NCI-H128 (cell line): ENCODE measurements around the gene CEACAM5.
"Not testable (repeated sequence)": the region's sequence is repeated elsewhere in the genome, so short reads cannot be mapped to it uniquely, and the experiment has no call there.

Source experiments
- DNase-seq: peaks from one replicate; lab custom pipeline; 2025; ENCODE audit not compliant: unreplicated experiment; lab: John Stamatoyannopoulos, UW

The CEACAM5 gene

GRCh38 chr19:41700381-41701195, 7.8 kb upstream of the CEACAM5 start:
- no peak for DNase-seq

DNA sequence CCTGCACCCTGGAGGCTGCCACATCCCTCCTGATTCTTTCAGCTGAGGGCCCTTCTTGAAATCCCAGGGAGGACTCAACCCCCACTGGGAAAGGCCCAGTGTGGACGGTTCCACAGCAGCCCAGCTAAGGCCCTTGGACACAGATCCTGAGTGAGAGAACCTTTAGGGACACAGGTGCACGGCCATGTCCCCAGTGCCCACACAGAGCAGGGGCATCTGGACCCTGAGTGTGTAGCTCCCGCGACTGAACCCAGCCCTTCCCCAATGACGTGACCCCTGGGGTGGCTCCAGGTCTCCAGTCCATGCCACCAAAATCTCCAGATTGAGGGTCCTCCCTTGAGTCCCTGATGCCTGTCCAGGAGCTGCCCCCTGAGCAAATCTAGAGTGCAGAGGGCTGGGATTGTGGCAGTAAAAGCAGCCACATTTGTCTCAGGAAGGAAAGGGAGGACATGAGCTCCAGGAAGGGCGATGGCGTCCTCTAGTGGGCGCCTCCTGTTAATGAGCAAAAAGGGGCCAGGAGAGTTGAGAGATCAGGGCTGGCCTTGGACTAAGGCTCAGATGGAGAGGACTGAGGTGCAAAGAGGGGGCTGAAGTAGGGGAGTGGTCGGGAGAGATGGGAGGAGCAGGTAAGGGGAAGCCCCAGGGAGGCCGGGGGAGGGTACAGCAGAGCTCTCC, 6.9 kb upstream of the CEACAM5 start:
- no peak for DNase-seq

DNA sequence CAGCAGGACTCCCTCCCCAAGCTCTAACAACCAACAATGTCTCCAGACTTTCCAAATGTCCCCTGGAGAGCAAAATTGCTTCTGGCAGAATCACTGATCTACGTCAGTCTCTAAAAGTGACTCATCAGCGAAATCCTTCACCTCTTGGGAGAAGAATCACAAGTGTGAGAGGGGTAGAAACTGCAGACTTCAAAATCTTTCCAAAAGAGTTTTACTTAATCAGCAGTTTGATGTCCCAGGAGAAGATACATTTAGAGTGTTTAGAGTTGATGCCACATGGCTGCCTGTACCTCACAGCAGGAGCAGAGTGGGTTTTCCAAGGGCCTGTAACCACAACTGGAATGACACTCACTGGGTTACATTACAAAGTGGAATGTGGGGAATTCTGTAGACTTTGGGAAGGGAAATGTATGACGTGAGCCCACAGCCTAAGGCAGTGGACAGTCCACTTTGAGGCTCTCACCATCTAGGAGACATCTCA, 6.2 kb upstream of the CEACAM5 start:
- no peak for DNase-seq

- no peak for DNase-seq
Observed at GRCh38 chr19:41703602-41704293, 4.7 kb upstream of the CEACAM5 start.

GRCh38 chr19:41705393-41706174, 2.8 kb upstream of the CEACAM5 start:
- DNase-seq, result no peak

- no peak for DNase-seq
Observed at GRCh38 chr19:41706741-41707501, 1.5 kb upstream of the CEACAM5 start.

DNA sequence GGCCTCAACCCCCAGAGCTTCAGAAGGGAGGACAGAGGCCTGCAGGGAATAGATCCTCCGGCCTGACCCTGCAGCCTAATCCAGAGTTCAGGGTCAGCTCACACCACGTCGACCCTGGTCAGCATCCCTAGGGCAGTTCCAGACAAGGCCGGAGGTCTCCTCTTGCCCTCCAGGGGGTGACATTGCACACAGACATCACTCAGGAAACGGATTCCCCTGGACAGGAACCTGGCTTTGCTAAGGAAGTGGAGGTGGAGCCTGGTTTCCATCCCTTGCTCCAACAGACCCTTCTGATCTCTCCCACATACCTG, 969 bp upstream of the CEACAM5 start:
- DNase-seq, result no peak

DNA sequence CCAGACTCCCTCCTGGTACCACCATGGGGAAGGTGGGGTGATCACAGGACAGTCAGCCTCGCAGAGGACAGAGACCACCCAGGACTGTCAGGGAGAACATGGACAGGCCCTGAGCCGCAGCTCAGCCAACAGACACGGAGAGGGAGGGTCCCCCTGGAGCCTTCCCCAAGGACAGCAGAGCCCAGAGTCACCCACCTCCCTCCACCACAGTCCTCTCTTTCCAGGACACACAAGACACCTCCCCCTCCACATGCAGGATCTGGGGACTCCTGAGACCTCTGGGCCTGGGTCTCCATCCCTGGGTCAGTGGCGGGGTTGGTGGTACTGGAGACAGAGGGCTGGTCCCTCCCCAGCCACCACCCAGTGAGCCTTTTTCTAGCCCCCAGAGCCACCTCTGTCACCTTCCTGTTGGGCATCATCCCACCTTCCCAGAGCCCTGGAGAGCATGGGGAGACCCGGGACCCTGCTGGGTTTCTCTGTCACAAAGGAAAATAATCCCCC, 505 bp upstream of the CEACAM5 start:
- no peak for DNase-seq

- not testable (repeated sequence) for DNase-seq
Observed at GRCh38 chr19:41709516-41709915, 1.1 kb downstream of the CEACAM5 start.

DNA sequence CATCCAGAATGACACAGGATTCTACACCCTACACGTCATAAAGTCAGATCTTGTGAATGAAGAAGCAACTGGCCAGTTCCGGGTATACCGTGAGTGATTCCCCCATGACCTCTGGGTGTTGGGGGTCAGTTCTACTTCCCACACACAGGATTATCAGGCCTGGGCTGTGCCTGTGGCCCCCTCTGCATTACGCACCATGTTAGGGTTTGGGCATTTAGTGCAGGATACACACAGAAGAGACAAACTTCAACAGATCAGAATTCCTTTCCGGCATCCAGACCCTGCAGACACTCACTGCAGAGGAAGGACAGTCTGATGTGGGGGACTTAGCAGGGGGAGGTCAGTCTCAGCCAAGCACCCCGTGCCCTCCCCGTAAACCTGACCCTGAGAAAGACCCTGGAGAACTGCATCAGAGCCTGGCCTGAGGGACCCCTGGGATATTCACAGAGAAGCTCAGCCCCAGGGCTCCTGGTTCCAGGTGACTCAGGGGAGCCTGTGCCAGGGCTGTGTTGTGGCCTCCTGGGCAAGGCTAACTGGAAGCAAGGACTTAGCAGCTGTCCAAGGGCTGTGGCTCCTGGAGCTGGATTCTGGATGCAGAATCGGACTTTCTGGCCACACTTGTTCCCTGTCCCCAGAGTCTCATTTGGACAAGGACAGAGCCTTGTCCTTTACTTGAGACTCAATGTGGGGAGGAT, 1.7 kb downstream of the CEACAM5 start:
- DNase-seq, result no peak

GRCh38 chr19:41711376-41712261, 3.2 kb downstream of the CEACAM5 start:
- DNase-seq, result no peak

DNA sequence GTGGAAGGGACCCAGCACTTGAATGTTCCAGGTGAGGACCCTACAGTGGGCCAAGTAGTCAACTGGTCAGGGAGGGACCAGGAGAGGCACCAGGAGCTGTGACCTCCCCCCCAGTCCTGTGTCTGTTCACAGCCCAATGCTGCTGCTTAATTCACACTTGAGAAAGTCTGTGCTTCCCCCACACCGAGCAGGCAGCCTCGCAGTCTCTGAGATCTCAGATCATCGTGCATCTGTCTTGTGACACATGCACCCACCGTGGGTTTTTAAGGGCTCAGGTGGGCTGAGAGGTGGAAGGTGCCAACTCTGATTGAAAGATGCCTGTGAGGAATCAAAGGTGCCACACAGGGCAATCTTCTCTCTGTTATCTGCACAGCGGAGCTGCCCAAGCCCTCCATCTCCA, 6.2 kb downstream of the CEACAM5 start:
- DNase-seq, result no peak

DNA sequence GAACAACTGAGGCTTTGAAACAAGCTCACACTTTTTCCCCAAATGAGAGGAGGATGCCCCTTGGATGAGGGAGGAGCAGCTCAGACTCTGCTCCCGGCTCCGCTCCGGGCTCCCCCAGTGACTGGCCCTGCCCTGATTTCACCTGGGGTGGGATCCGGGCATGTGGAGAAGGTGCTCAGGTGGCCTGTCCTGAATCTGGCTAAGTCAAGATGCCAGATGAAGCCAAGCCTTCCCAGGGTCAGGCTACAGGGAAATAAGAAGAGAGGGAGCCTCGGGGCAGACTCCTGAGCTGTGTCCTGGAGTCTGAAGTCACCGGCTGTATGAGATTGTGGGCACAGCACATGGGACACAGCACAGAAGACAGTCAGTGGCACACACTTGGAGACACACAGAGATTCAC, 10.3 kb downstream of the CEACAM5 start:
- DNase-seq, result no peak

GRCh38 chr19:41720103-41720502, 11.7 kb downstream of the CEACAM5 start:
- DNase-seq, result no peak

- no peak for DNase-seq
Observed at GRCh38 chr19:41726493-41726892, 18.1 kb downstream of the CEACAM5 start.

GRCh38 chr19:41734156-41734555, 25.7 kb downstream of the CEACAM5 start:
- DNase-seq, result no peak

DNA sequence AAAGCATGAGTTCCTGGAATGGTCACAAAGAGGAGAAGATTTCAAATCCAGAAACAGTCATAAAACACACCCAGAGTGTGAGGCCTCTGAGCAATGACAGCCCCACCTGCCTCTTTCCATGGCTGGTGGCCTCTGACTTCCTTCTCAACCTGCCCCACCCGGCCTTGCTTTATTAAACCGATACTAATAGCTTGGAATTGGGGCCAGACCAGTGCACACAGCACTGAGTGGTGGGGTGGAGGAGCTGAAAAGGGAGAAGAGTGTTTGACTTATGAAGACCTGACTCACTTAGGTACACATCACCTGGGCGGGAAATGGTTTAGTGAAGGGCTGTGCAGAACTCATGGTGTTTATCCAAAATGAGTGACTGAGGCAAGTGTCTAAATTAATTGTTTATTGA, 26.2 kb downstream of the CEACAM5 start:
- no peak for DNase-seq

- no peak for DNase-seq
Observed at GRCh38 chr19:41735071-41735600, 26.7 kb downstream of the CEACAM5 start.
